ENCODE data around the gene TXNDC16. TPM values are rescaled to one million over a fixed set of nuclear protein-coding genes. Genes with fewer than 3 reads are reported as not detected.

Gene TXNDC16
- total and polyA plus RNA-seq, 10 donors, result 1.5 to 18.1 (median 14.9) TPM

GRCh38 chr14:52434955-52435354 is 117.3 kb downstream of the TXNDC16 start:
- no peaks in the 10 kb centered on the region for H3K9me3 ChIP-seq
- H3K4me1 ChIP-seq, result no peaks in the 10 kb centered on the region
- intact Hi-C loops (cut with DNase I; ENCODE audit: low total_unique reads), result no loop called here
- no peaks in the 10 kb centered on the region for H3K27me3 ChIP-seq (replicated peaks in 1 of 7)
- 88 to 100% (median 97%) methylated on average over 1 of the region's 1 CpG for WGBS, 5 donors
- peaks cover 0 to 47% (median 6%) of the 10 kb centered on the region in 6 donors for H3K36me3 ChIP-seq
- no peak for TF ChIP-seq POLR2A (IDR thresholded peaks at IDR 0.05)
- TF ChIP-seq CTCF (IDR thresholded peaks at IDR 0.05 in 8 of 11, conservative IDR thresholded peaks at IDR 0.05 in 3 of 11), result no peak
- no peak for TF ChIP-seq POLR2AphosphoS5 (IDR thresholded peaks at IDR 0.05)
- H3K27ac ChIP-seq, result no peak overlapping the region
- DNase-seq, result no peak
- H3K4me3 ChIP-seq, result no peak overlapping the region

DNA sequence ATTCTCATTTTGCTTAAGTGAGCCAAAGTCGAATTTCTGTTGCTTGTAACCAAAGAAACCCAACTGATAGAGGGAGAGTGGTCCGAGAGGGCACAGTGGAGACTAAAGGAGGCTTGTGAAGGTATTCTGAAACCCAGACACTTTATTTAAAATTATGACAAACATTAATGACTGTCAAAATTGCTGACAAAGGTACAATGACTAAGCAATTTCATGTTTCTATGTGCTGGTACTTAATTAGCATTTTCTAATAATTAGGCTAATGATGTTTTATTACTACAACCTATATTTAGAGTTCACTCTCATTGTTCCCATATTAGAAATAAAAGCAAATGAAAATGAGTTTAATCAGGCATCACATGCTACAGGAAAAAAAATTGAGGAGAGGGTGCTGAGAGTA is 121.8 kb downstream of the TXNDC16 start:
- no peak overlapping the region for H3K27ac ChIP-seq
- WGBS, 5 donors, result 83 to 94% (median 90%) methylated on average over 2 of the region's 2 CpGs
- H3K36me3 ChIP-seq, result peaks cover 0 to 18% (median 0%) of the 10 kb centered on the region in 6 donors
- TF ChIP-seq CTCF (IDR thresholded peaks at IDR 0.05 in 8 of 11, conservative IDR thresholded peaks at IDR 0.05 in 3 of 11), result no peak
- TF ChIP-seq POLR2A (IDR thresholded peaks at IDR 0.05), result no peak
- TF ChIP-seq POLR2AphosphoS5 (IDR thresholded peaks at IDR 0.05), result no peak
- H3K4me3 ChIP-seq, result no peak overlapping the region
- DNase-seq, result no peak
- no peaks in the 10 kb centered on the region for H3K27me3 ChIP-seq (replicated peaks in 1 of 7)
- H3K9me3 ChIP-seq, result no peaks in the 10 kb centered on the region
- intact Hi-C loops (cut with DNase I; ENCODE audit: low total_unique reads), result no loop called here
- H3K4me1 ChIP-seq, result no peaks in the 10 kb centered on the region

DNA sequence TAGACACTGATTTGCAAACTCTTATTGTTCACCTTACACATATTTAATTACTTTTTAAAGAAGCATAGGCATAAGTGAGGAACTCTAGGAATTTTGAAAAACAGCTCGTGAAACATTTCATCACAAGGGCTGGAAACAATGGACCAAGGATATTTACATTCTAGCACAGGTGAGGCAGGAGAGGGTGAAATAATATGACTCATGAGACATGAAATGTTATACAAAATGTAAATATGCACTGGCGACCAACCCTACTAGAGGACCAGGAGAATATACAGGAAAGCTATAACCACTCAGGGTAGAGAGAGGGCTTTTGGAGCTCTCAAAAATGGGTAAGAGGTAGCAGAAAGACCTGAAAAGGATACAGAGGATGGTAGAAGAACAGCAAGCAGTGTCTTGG is 122.9 kb downstream of the TXNDC16 start:
- no peaks in the 10 kb centered on the region for H3K4me1 ChIP-seq
- intact Hi-C loops (cut with DNase I; ENCODE audit: low total_unique reads), result no loop called here
- no peak overlapping the region for H3K4me3 ChIP-seq
- H3K27me3 ChIP-seq (replicated peaks in 1 of 7), result no peaks in the 10 kb centered on the region
- TF ChIP-seq POLR2A (IDR thresholded peaks at IDR 0.05) (no peak), POLR2AphosphoS5 (IDR thresholded peaks at IDR 0.05) (no peak), CTCF (IDR thresholded peaks at IDR 0.05 in 8 of 11, conservative IDR thresholded peaks at IDR 0.05 in 3 of 11) (no peak)
- no peaks in the 10 kb centered on the region for H3K9me3 ChIP-seq
- peaks cover 0 to 18% (median 0%) of the 10 kb centered on the region in 6 donors for H3K36me3 ChIP-seq
- 88 to 96% (median 93%) methylated on average over 2 of the region's 2 CpGs for WGBS, 5 donors
- H3K27ac ChIP-seq, result no peak overlapping the region
- no peak for DNase-seq

DNA sequence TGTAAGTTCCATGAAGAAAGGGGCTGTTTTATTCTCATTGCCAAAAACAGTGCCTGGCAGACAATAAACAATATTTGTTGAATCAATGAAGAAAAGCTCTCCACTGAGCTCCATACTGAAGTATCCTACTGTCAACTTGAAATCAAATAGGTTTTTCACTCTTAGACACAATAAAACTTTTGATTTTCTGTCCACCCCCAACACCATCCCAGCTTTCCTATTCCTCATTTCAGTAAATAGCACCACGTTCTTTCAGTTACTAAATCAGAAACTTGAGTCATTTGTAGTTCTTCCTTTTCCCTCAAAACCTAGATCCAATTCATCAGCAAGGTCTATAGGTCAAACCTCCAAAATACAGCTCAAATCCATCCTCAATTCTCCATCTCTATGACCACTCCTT is 124.8 kb downstream of the TXNDC16 start:
- TF ChIP-seq POLR2AphosphoS5 (IDR thresholded peaks at IDR 0.05), result no peak
- H3K27ac ChIP-seq, result no peak overlapping the region
- H3K36me3 ChIP-seq, result peaks cover 0 to 18% (median 0%) of the 10 kb centered on the region in 6 donors
- H3K4me3 ChIP-seq, result no peak overlapping the region
- intact Hi-C loops (cut with DNase I; ENCODE audit: low total_unique reads), result no loop called here
- H3K27me3 ChIP-seq (replicated peaks in 1 of 7), result no peaks in the 10 kb centered on the region
- 55 to 70% (median 57%) methylated on average over 1 of the region's 1 CpG for WGBS, 5 donors
- peaks cover 0 to 1% (median 0%) of the 10 kb centered on the region in 6 donors for H3K4me1 ChIP-seq
- no peaks in the 10 kb centered on the region for H3K9me3 ChIP-seq
- DNase-seq, result no peak

Measured in spleen (tissue), 11 donors.